PFSK-1 (cell line): Measurements from ENCODE around the gene RDX.
A peak's percentile ranks its signal among the peaks of the same experiment; 100 is the strongest.

Source experiments
- FOXP2 ChIP-seq: optimal IDR thresholded peaks from 2 replicates; pipeline ENCODE3; 2011; ENCODE audit warnings: borderline replicate concordance, control low read depth, inconsistent platforms; ENCODE audit not compliant: insufficient read depth; ENCODE audit errors: extremely low read length, extremely low read depth
- POLR2AphosphoS5 ChIP-seq: IDR thresholded peaks from 2 replicates; pipeline ENCODE4 v1.6.1; 2012; ENCODE audit warnings: low read depth, mild to moderate bottlenecking, control low read depth, low read length, moderate library complexity
- REST ChIP-seq, 2 experiments: IDR thresholded peaks; 2 replicates each; pipeline versions ENCODE4 v1.6.1 to v1.8.0; 2011 to 2012; ENCODE audit warnings: low read depth in 2 of 2, low read length in 2 of 2, control low read depth in 1 of 2, inconsistent platforms in 1 of 2, mild to moderate bottlenecking in 1 of 2, moderate library complexity in 1 of 2; ENCODE audit not compliant: insufficient read depth in 1 of 2
- SIN3A ChIP-seq: IDR thresholded peaks from 2 replicates; pipeline ENCODE4 v1.6.1; 2012; ENCODE audit warnings: mild to moderate bottlenecking, low read length, moderate library complexity, borderline replicate concordance; ENCODE audit not compliant: insufficient read depth
- TAF1 ChIP-seq: IDR thresholded peaks from 2 replicates; pipeline ENCODE4 v1.6.1; 2012; ENCODE audit warnings: low read length, control low read depth, borderline replicate concordance; ENCODE audit not compliant: insufficient read depth

RDX gene

GRCh38 chr11:110295531-110296225 lies 736 bp downstream of the RDX start:
- no peak for TF ChIP-seq POLR2AphosphoS5
- no peak for TF ChIP-seq FOXP2
- TF ChIP-seq REST (IDR thresholded peaks at IDR 0.05; ENCODE audit: insufficient read depth in 1 of 2, low read depth in 2 of 2, low read length in 2 of 2) = no peak
- TF ChIP-seq TAF1 = no peak
- peak; percentile 48; the same call in 1 of the 2 replicates for TF ChIP-seq SIN3A

GRCh38 chr11:110295086-110295485 lies 1.3 kb downstream of the RDX start:
- TF ChIP-seq SIN3A (no peak), REST (IDR thresholded peaks at IDR 0.05; ENCODE audit: insufficient read depth in 1 of 2, low read depth in 2 of 2, low read length in 2 of 2) (no peak)

- TF ChIP-seq FOXP2 = no peak
- no peak for TF ChIP-seq TAF1
- TF ChIP-seq POLR2AphosphoS5 = no peak
- no peak for TF ChIP-seq SIN3A
- TF ChIP-seq REST (IDR thresholded peaks at IDR 0.05; ENCODE audit: insufficient read depth in 1 of 2, low read depth in 2 of 2, low read length in 2 of 2) = no peak
Measured at GRCh38 chr11:110294509-110294908, 1.9 kb downstream of the RDX start.

GRCh38 chr11:110293389-110293788 lies 3.0 kb downstream of the RDX start:
- TF ChIP-seq FOXP2 (no peak), SIN3A (no peak), REST (IDR thresholded peaks at IDR 0.05; ENCODE audit: insufficient read depth in 1 of 2, low read depth in 2 of 2, low read length in 2 of 2) (no peak), POLR2AphosphoS5 (no peak), TAF1 (no peak)
